Measurements from ENCODE around the gene ZNF695. TPM values are rescaled to one million over a fixed set of nuclear protein-coding genes. Genes with fewer than 3 reads are reported as not detected.

The ZNF695 gene
- total RNA-seq, 4 donors from 2014 or later, result not detected

GRCh38 chr1:246954126-246954525, 53.7 kb downstream of the ZNF695 start:
- no peak for TF ChIP-seq POLR2A (IDR thresholded peaks at IDR 0.05)
- no peak for TF ChIP-seq CTCF (IDR thresholded peaks at IDR 0.05 in 4 of 5, conservative IDR thresholded peaks at IDR 0.05 in 1 of 5)
- peak in 1 of 2 donors; percentile 29 for DNase-seq
- Histone ChIP-seq H3K4me1 (no peaks in the 10 kb centered on the region), H3K27ac (no peak overlapping the region), H3K27me3 (no peaks in the 10 kb centered on the region), H3K4me3 (no peak overlapping the region), H3K9me3 (no peaks in the 10 kb centered on the region), H3K36me3 (no peaks in the 10 kb centered on the region)
- in situ Hi-C loops (cut with MboI; ENCODE audit: low sequenced_read_pairs in 4 of 4) (no loop called here), intact Hi-C loops (cut with DNase I; ENCODE audit: low total_unique reads) (no loop called here)
- ATAC-seq, result peak; percentile 18 to 70

- TF ChIP-seq POLR2A (IDR thresholded peaks at IDR 0.05) (no peak), CTCF (IDR thresholded peaks at IDR 0.05 in 4 of 5, conservative IDR thresholded peaks at IDR 0.05 in 1 of 5) (no peak)
- no peak for DNase-seq
- Histone ChIP-seq H3K27ac (no peak overlapping the region), H3K36me3 (no peaks in the 10 kb centered on the region), H3K9me3 (no peaks in the 10 kb centered on the region), H3K4me1 (peaks cover 0 to 5% of the 10 kb centered on the region in 2 donors), H3K4me3 (no peak overlapping the region), H3K27me3 (no peaks in the 10 kb centered on the region)
- in situ Hi-C loops (cut with MboI; ENCODE audit: low sequenced_read_pairs in 4 of 4) (no loop called here), intact Hi-C loops (cut with DNase I; ENCODE audit: low total_unique reads) (no loop called here)
- no peak for ATAC-seq
These were observed 56.4 kb downstream of the ZNF695 start for GRCh38 chr1:246951413-246951812.

- peaks cover 0 to 5% of the 10 kb centered on the region in 2 donors for H3K4me1 ChIP-seq
- intact Hi-C loops (cut with DNase I; ENCODE audit: low total_unique reads) (no loop called here), in situ Hi-C loops (cut with MboI; ENCODE audit: low sequenced_read_pairs in 4 of 4) (no loop called here)
- no peaks in the 10 kb centered on the region for H3K36me3 ChIP-seq
- no peak for DNase-seq
- ATAC-seq, result no peak
- no peak overlapping the region for H3K4me3 ChIP-seq
- TF ChIP-seq POLR2A (IDR thresholded peaks at IDR 0.05), result no peak
- no peaks in the 10 kb centered on the region for H3K27me3 ChIP-seq
- no peaks in the 10 kb centered on the region for H3K9me3 ChIP-seq
- H3K27ac ChIP-seq, result no peak overlapping the region
These were observed 57.9 kb downstream of the ZNF695 start for GRCh38 chr1:246949956-246950355.

- DNase-seq (peak; percentile 61 to 76), ATAC-seq (peak; percentile 90 to 96)
- intact Hi-C loops (cut with DNase I; ENCODE audit: low total_unique reads) (no loop called here), in situ Hi-C loops (cut with MboI; ENCODE audit: low sequenced_read_pairs in 4 of 4) (no loop called here)
- no peak overlapping the region for H3K4me3 ChIP-seq
- peak overlapping the region; percentile 54 to 73 (median 60) for H3K27ac ChIP-seq
- H3K4me1 ChIP-seq, result peaks cover 0 to 5% of the 10 kb centered on the region in 2 donors
- no peaks in the 10 kb centered on the region for H3K9me3 ChIP-seq
- TF ChIP-seq POLR2A (IDR thresholded peaks at IDR 0.05) (no peak), CTCF (IDR thresholded peaks at IDR 0.05 in 4 of 5, conservative IDR thresholded peaks at IDR 0.05 in 1 of 5) (no peak)
- no peaks in the 10 kb centered on the region for H3K27me3 ChIP-seq
- H3K36me3 ChIP-seq, result no peaks in the 10 kb centered on the region
These were observed 60.6 kb downstream of the ZNF695 start for GRCh38 chr1:246947255-246947654.

GRCh38 chr1:246946366-246946765, 61.5 kb downstream of the ZNF695 start:
- Histone ChIP-seq H3K9me3 (no peaks in the 10 kb centered on the region), H3K4me1 (peaks cover 0 to 5% of the 10 kb centered on the region in 2 donors), H3K27ac (peak overlapping the region; percentile 24 to 73 (median 56)), H3K27me3 (no peaks in the 10 kb centered on the region), H3K36me3 (no peaks in the 10 kb centered on the region), H3K4me3 (no peak overlapping the region)
- DNase-seq (no peak), ATAC-seq (no peak)
- TF ChIP-seq CTCF (IDR thresholded peaks at IDR 0.05 in 4 of 5, conservative IDR thresholded peaks at IDR 0.05 in 1 of 5) (no peak), POLR2A (IDR thresholded peaks at IDR 0.05) (no peak)
- intact Hi-C loops (cut with DNase I; ENCODE audit: low total_unique reads) (no loop called here), in situ Hi-C loops (cut with MboI; ENCODE audit: low sequenced_read_pairs in 4 of 4) (no loop called here)

Other genes starting within 250 kb of the ZNF695 start
- gene AHCTF1, start 76.1 kb downstream of the ZNF695 start, total RNA-seq, result 10 to 100 TPM; 21.7 to 28.5 (median 24.7) TPM
- gene ZNF670, start 70.8 kb upstream of the ZNF695 start, total RNA-seq, result 1 to 10 TPM in 1 of 4 donors, under 1 TPM in 3; 0.49 to 1.3 (median 0.52) TPM
- gene ZNF669, start 96.3 kb upstream of the ZNF695 start, total RNA-seq, result 1 to 10 TPM; 1.3 to 7.3 (median 2.7) TPM
- 10 to 100 TPM in 1 of 4 donors, 1 to 10 TPM in 3; 5.4 to 10.3 (median 7.1) TPM for gene ZNF124, start 164.0 kb upstream of the ZNF695 start, total RNA-seq
- not detected for gene VN1R5, start 248.0 kb upstream of the ZNF695 start, total RNA-seq